Breast epithelium (tissue), 4 donors: ENCODE results near the gene KIZ. TPM values are rescaled to one million over a fixed set of nuclear protein-coding genes. Genes with fewer than 3 reads are reported as not detected.

Source experiments
- DNase-seq, 2 donors: peaks; one replicate each; pipeline ENCODE4 v3.0.0-alpha.2; 2019; ENCODE audit warnings: low spot score in 2 of 2
- H3K27ac ChIP-seq, 2 donors: fragments of 200-600 bp; sonication (generic) in 1 of 2; one replicate each; pipeline ENCODE4 v1.5.1; 2016 to 2019; ENCODE audit warnings: mild to moderate bottlenecking in 1 of 2
- H3K27me3 ChIP-seq, 2 donors: fragments of 200-600 bp; sonication (generic) in 1 of 2; one replicate each; pipeline versions ENCODE4 v1.5.1 to v1.6.0; 2017 to 2019; ENCODE audit warnings: control low read depth in 1 of 2, mild to moderate bottlenecking in 1 of 2
- H3K36me3 ChIP-seq: fragments of 200-600 bp; one replicate; pipeline ENCODE4 v1.5.1; 2019
- H3K4me1 ChIP-seq, 2 donors: fragments of 200-600 bp; sonication (generic); one replicate each; pipeline ENCODE4 v1.5.1; 2016 to 2019; ENCODE audit warnings: control low read depth in 1 of 2
- H3K4me3 ChIP-seq, 3 donors: fragments of 200-600 bp; sonication (generic); 1 replicate in 2 of 3; 2 replicates in 1 of 3; pipeline ENCODE4 v1.5.1; 2016 to 2019; ENCODE audit warnings: mild to moderate bottlenecking in 3 of 3, moderate library complexity in 2 of 3
- H3K9me3 ChIP-seq, 2 donors: fragments of 200-600 bp; sonication (generic) in 1 of 2; one replicate each; pipeline ENCODE4 v1.5.1; 2016 to 2019; ENCODE audit warnings: control low read depth in 1 of 2
- POLR2A ChIP-seq: fragments of 450-650 bp; IDR thresholded peaks from one replicate; pipeline ENCODE4 v1.6.1; 2016; ENCODE audit warnings: antibody characterized with exemption, mild to moderate bottlenecking, moderate library complexity
- POLR2AphosphoS5 ChIP-seq, 3 donors: sonication (generic); formaldehyde crosslinking; IDR thresholded peaks; one replicate each; pipeline ENCODE4 v1.6.1; 2017; ENCODE audit warnings: antibody characterized with exemption in 3 of 3
- intact Hi-C: fragments of 100-400 bp; cut with DNase I; formaldehyde crosslinking; loops from one replicate; pipeline ENCODE4 v1.15.1; 2023; ENCODE audit warnings: low total_unique reads
- total RNA-seq, 3 donors: library from RNA; depleted of rRNA; stranded (reverse); fragments of >200 nt; gene quantifications; one replicate each; pipeline ENCODE4 v1.1.0, GENCODE V29; 2016
- TF ChIP-seq, protein P1 (sequence below), 3 donors: fragments of 450-650 bp; IDR thresholded peaks; one replicate each; pipeline ENCODE4 v1.5.1; 2016 to 2017; ENCODE audit warnings: antibody characterized with exemption in 3 of 3, mild to moderate bottlenecking in 3 of 3, moderate library complexity in 3 of 3

Gene KIZ
- total RNA-seq, 3 donors from 2014 or later: 29.8 to 46.2 (median 45.9) TPM

DNA sequence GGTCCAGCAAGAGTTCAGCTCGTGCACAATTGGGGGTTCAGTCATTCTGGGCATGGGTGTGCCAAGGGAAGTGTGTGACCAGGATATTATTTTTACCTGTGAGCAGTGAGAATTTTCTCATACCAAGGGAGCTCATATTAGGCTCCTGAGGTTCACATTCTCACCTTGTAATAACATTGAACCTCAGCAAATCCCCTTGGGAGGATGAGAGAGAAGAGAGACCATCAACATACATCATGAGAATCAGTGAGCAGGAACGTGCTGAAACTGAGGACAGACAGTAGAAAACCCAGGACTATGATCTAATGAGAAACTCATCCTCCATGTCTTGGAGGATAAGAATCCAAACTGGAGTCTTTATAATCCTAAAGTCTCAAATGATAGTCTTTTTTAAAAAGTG, 143.9 kb downstream of the KIZ start:
- Histone ChIP-seq H3K27ac (no peak overlapping the region), H3K36me3 (no peaks in the 10 kb centered on the region), H3K4me3 (no peak overlapping the region), H3K9me3 (peaks cover 0 to 4% of the 10 kb centered on the region in 2 donors), H3K4me1 (no peaks in the 10 kb centered on the region), H3K27me3 (peaks cover 0 to 6% of the 10 kb centered on the region in 2 donors)
- intact Hi-C loops: no loop called here
- TF ChIP-seq, protein P1, sequence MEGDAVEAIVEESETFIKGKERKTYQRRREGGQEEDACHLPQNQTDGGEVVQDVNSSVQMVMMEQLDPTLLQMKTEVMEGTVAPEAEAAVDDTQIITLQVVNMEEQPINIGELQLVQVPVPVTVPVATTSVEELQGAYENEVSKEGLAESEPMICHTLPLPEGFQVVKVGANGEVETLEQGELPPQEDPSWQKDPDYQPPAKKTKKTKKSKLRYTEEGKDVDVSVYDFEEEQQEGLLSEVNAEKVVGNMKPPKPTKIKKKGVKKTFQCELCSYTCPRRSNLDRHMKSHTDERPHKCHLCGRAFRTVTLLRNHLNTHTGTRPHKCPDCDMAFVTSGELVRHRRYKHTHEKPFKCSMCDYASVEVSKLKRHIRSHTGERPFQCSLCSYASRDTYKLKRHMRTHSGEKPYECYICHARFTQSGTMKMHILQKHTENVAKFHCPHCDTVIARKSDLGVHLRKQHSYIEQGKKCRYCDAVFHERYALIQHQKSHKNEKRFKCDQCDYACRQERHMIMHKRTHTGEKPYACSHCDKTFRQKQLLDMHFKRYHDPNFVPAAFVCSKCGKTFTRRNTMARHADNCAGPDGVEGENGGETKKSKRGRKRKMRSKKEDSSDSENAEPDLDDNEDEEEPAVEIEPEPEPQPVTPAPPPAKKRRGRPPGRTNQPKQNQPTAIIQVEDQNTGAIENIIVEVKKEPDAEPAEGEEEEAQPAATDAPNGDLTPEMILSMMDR (IDR thresholded peaks at IDR 0.05): no peak
- TF ChIP-seq POLR2A (no peak), POLR2AphosphoS5 (IDR thresholded peaks at IDR 0.05) (no peak)
- no peak for DNase-seq

DNA sequence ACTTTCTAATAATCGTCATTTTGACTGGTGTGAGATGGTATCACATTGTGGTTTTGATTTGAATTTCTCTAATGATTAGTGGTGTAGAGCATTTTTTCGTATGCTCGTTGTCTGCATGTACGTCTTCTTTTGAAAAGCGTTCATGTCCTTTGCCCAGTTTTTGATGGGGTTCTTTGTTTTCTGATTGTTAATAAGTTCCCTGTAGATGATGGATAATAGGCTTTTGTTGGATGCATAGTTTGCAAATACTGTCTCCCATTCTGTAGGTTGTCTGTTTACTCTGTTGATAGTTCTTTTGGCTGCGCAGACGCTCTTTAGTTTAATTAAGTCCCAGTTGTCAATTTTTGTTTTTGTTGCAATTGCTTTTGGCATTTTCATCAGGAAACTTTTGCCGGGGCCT, 144.9 kb downstream of the KIZ start:
- Histone ChIP-seq H3K36me3 (no peaks in the 10 kb centered on the region), H3K4me1 (no peaks in the 10 kb centered on the region), H3K27ac (no peak overlapping the region), H3K4me3 (no peak overlapping the region), H3K9me3 (peaks cover 0 to 4% of the 10 kb centered on the region in 2 donors), H3K27me3 (peaks cover 0 to 6% of the 10 kb centered on the region in 2 donors)
- intact Hi-C loops: no loop called here
- TF ChIP-seq, protein P1 (IDR thresholded peaks at IDR 0.05): no peak
- TF ChIP-seq POLR2A (no peak), POLR2AphosphoS5 (IDR thresholded peaks at IDR 0.05) (no peak)
- DNase-seq: no peak

DNA sequence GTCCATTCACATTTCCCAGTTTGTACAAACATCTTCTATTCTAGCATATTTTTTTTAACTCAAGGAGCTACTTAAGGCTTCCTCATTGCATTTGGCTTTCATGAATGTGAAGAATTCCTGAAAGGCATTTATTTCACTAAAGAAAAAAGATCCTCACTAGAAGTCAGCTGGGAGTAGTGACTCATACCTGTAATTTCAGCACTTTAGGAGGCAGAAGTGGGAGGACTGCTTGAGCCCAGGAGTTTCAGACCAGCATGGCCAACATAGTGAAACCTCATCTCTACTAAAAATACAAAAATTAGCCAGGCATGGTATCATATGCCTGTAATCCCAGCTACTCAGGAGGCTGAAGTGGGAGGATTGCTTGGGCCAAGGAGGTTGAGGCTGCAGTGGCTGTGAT, 146.4 kb downstream of the KIZ start:
- H3K36me3 ChIP-seq: no peaks in the 10 kb centered on the region
- no peak overlapping the region for H3K27ac ChIP-seq
- H3K4me1 ChIP-seq: no peaks in the 10 kb centered on the region
- no peak for DNase-seq
- peaks cover 0 to 6% of the 10 kb centered on the region in 2 donors for H3K27me3 ChIP-seq
- no peak overlapping the region for H3K4me3 ChIP-seq
- H3K9me3 ChIP-seq: peaks cover 0 to 4% of the 10 kb centered on the region in 2 donors
- TF ChIP-seq POLR2AphosphoS5 (IDR thresholded peaks at IDR 0.05) (no peak), POLR2A (no peak)
- TF ChIP-seq, protein P1 (IDR thresholded peaks at IDR 0.05): no peak
- intact Hi-C loops: no loop called here

DNA sequence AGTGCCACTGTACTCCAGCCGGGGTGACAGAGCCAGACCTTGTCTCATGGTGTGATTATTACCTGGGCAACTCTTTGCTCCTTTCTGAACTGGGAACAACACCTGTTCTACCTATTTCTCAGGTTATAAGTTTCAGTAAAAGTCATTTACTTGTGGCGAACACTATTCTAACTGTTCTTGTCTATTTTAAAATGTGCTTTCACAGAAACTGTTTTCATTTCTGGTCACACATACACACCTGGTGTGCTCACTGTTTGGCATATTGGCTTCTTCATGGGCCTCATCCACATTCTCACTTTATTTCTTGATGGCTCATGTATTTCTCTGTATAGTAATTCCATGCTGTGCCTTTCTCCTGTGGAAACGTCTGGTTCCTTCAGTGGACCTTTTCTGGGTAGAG, 146.8 kb downstream of the KIZ start:
- H3K36me3 ChIP-seq: no peaks in the 10 kb centered on the region
- intact Hi-C loops: no loop called here
- TF ChIP-seq, protein P1 (IDR thresholded peaks at IDR 0.05): no peak
- no peak for TF ChIP-seq POLR2A

DNA sequence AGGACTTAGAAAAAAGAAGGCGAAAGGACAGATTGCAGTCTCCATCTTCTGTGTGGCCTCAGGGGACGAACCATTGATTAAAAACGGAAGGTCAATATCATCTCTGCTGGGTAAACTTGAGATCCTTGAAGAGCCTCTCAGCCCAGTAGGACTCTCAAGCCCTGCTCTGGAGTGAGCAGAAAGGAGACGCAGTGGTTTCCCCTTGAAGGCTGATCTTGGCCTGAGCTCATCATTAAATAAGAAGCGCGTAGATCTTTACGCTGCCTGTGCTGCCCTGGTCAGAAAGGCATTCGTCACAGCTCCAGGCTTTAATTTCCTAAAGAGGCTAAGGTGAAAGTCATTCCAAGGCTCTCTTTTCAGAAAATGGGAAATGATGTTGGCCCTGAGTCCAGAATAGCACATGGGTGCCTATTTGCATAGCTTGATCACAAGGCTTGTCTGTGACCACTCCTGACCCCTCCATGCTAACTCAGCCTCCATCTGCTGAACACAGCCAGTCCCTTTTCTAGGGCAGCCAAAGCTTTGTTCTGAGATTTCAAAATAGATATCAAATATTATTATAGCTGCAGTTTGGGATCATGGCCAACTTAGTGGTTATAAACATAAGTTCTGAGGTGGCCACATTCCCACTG, 148.0 kb downstream of the KIZ start:
- Histone ChIP-seq H3K27ac (no peak overlapping the region), H3K4me3 (no peak overlapping the region), H3K9me3 (peaks cover 0 to 4% of the 10 kb centered on the region in 2 donors), H3K4me1 (no peaks in the 10 kb centered on the region), H3K36me3 (no peaks in the 10 kb centered on the region), H3K27me3 (peaks cover 0 to 6% of the 10 kb centered on the region in 2 donors)
- no peak for TF ChIP-seq POLR2AphosphoS5 (IDR thresholded peaks at IDR 0.05)
- no peak for TF ChIP-seq POLR2A
- TF ChIP-seq, protein P1 (IDR thresholded peaks at IDR 0.05): no peak
- no peak for DNase-seq
- intact Hi-C loops: no loop called here

More for the DNA sequence above, 146.8 kb downstream of the KIZ start:
- H3K9me3 ChIP-seq: peaks cover 0 to 4% of the 10 kb centered on the region in 2 donors
- H3K4me1 ChIP-seq: no peaks in the 10 kb centered on the region
- H3K4me3 ChIP-seq: no peak overlapping the region
- peaks cover 0 to 6% of the 10 kb centered on the region in 2 donors for H3K27me3 ChIP-seq
- no peak overlapping the region for H3K27ac ChIP-seq
- DNase-seq: no peak
